Erythroblast (primary cell): Measurements from ENCODE around the gene SUPT20HL1.
"Not testable (repeated sequence)": the region's sequence is repeated elsewhere in the genome, so short reads cannot be mapped to it uniquely, and the experiment has no call there.

ENCODE experiments used
- DNase-seq, 2 experiments: peaks; one replicate each; lab custom pipeline; 2025; lab: John Stamatoyannopoulos, UW
- GATA1 ChIP-seq: IDR thresholded peaks from 2 replicates; pipeline ENCODE4 v1.6.1; 2011; ENCODE audit warnings: low read depth, mild to moderate bottlenecking, control low read depth, low read length, moderate library complexity
- POLR2A ChIP-seq: IDR thresholded peaks from 2 replicates; pipeline ENCODE4 v1.6.1; 2011; ENCODE audit warnings: mild to moderate bottlenecking, low read length

Gene SUPT20HL1

DNA sequence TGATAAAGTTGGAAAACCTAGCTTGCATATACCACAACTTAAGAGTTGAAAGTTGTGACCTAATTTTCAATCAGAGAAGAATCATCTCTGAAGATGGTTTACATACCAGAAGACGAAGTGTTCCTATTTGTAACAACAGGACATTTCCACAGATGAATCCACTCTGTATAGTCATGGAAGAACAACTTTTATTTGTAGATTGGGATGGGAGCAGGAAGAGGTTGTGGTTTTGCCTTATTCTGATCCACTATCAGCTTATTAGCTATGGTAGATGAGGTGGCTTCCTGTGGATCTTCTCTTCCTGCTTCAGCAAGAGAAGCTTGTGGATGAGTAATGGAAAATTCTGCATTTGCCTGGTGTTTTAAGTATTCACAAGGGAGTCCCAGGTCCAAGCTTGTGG is 18.6 kb upstream of the SUPT20HL1 start:
- TF ChIP-seq GATA1, result no peak
- no peak for DNase-seq

DNA sequence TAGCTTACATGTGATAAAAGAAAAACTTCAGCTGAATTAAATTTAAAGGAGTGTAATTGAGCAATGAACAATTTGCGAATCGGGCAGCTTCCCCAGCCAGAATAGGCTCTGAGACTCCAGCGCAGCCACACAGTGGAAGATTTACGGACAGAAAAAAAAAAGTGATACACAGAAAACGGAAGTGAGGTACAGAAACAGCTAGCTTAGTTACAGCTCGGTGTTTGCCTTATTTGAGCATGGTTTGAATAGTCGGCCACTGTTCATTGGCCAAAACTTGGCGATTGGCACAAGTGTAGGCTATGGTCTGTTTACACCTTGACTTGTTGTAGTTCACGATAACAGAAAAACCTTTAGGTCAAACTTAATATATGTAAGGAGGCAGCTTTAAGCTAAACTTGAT is 16.7 kb upstream of the SUPT20HL1 start:
- DNase-seq, result no peak
- no peak for TF ChIP-seq GATA1
- no peak for TF ChIP-seq POLR2A

DNA sequence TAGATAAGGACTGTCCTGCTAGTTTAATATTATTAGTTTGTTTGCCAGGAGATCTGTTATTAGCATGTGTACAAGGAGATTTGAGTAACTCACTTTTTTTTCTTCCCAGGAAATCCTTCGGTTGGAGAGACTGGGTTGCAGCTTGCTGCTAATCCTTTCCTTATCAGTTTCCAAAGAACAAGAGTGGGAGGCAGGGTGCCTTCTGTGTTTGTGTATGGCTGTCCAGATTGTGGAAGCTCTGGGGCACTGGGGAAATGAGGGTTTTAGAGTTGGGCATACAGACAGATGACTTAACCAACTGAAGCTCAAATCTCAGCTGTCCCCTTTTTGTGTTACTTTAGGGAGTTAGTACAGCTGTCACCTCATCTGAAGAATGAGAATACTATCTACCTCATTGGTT is 12.6 kb upstream of the SUPT20HL1 start:
- no peak for DNase-seq
- TF ChIP-seq POLR2A, result no peak
- TF ChIP-seq GATA1, result no peak

DNA sequence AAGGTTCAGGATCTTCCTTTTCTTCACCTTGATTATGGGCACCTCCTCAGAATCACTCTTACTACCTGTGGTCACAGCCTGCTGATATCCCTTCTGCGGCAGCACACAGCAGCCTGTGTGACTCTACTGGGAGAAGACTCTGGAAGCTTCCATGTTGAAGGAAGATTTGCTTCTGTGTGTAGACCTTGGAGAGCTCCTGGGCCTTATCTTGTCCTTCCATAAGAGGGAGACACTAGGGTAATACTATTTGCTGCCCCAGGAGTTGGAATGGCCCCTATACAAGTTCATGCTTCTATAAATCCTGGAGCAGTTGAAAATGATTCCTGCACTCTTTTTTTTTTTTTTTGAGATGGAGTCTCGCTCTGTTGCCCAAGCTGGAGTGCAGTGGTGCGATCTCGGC is 10.2 kb upstream of the SUPT20HL1 start:
- TF ChIP-seq GATA1 (no peak), POLR2A (no peak)
- DNase-seq, result no peak

DNA sequence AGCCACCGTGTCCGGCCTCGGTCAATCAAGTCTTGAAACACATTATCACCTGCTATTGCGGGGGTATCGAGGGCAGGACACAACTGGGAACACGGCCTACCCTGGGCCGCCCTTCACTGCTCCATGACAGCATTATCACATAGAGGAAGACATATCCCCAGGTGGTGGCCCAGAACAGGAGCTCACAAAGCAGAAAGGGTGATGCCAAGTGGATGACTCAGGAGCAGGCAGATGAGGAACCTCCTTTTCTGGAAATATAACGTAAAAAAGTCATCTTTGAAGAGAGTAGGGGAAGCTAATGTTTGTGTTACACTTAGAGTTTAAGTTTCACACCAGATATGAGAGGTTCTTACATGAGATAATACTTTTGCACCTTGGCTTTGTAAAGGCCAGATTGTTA is 5.3 kb upstream of the SUPT20HL1 start:
- DNase-seq, result no peak
- TF ChIP-seq GATA1 (no peak), POLR2A (no peak)

DNA sequence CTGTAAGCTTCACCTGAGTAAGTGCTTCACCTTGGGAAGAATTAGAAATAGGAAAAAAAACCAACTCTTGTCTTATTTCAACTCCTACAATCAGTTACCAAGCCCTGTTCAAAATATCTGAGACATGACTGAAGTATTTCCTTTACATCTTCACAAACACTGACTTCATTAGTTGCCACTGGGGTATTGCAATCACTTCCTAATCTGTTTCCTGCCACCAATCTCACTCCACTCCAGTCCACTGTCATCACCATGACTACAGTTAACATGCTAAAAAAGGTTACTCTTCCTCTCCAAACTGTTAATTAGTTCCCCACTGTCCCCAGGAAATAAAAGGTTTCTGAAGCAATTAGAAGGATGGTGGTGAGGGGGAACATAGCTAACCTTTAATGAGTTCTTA is 3.3 kb upstream of the SUPT20HL1 start:
- TF ChIP-seq GATA1 (no peak), POLR2A (no peak)
- DNase-seq, result no peak

DNA sequence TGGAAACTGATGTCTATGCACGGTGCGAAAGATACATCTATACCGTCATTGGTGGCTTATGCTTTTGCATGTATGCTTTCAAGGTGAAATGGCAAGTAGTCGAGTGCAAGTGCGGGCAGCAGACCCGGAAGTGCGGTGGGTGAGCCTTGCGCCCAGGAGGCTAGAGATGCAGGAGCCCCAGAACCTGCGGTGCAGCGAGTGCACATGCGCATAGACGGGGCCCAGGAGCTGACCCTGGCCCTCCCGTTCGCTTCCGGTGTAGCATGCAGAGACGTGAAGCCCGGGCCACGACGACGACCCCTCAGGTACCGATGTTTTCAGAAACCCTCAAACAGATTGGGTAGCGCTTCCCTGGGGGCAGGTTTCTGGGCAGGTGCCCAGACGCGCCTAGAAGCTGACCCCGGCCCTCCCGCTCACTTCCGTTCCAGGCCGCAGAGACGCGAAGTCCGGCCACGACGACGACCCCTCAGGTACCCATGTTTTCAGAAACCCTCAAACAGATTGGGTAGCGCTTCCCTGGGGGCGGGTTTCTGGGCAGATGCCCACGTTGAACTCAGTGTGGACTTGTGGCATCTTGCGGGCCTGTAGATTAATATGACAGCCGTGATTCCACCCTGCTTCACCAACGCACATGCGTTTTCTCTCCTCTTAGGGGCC is 1.8 kb downstream of the SUPT20HL1 start:
- not testable (repeated sequence) for DNase-seq

DNA sequence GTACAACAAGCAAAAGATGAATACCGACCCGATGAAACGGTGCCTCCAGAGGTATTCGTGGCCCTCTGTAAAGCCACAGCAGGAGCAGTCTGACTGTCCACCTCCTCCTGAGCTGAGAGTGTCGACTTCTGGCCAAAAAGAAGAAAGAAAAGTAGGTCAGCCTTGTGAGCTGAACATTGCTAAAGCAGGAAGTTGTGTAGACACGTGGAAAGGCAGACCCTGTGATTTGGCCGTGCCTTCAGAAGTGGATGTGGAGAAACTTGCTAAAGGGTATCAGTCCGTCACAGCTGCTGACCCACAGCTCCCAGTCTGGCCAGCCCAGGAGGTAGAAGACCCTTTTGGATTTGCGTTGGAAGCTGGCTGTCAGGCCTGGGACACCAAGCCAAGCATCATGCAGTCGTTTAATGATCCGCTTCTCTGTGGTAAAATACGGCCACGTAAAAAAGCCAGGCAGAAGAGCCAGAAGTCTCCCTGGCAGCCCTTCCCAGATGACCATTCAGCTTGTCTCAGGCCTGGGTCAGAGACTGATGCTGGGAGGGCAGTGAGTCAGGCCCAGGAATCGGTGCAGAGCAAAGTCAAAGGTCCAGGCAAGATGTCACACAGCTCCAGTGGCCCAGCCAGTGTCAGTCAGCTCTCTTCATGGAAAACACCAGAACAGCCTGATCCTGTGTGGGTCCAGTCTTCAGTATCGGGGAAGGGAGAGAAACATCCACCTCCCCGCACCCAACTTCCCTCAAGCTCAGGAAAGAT is 3.2 kb downstream of the SUPT20HL1 start:
- not testable (repeated sequence) for DNase-seq

DNA sequence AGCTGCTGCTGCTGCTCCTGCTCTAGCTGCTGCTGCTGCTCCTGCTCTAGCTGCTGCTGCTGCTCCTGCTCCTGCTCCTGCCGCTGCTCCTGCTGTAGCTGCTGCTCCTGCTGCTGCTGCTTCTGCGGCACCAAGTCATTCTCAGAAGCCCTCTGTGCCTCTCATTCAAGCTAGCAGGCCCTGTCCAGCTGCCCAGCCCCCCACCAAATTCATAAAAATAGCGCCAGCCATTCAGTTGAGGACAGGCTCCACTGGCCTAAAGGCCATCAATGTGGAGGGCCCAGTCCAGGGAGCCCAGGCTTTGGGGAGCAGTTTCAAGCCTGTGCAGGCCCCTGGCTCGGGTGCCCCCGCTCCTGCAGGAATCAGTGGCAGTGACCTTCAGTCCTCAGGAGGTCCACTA is 3.9 kb downstream of the SUPT20HL1 start:
- TF ChIP-seq GATA1, result no peak
- no peak for TF ChIP-seq POLR2A
- DNase-seq, result no peak

DNA sequence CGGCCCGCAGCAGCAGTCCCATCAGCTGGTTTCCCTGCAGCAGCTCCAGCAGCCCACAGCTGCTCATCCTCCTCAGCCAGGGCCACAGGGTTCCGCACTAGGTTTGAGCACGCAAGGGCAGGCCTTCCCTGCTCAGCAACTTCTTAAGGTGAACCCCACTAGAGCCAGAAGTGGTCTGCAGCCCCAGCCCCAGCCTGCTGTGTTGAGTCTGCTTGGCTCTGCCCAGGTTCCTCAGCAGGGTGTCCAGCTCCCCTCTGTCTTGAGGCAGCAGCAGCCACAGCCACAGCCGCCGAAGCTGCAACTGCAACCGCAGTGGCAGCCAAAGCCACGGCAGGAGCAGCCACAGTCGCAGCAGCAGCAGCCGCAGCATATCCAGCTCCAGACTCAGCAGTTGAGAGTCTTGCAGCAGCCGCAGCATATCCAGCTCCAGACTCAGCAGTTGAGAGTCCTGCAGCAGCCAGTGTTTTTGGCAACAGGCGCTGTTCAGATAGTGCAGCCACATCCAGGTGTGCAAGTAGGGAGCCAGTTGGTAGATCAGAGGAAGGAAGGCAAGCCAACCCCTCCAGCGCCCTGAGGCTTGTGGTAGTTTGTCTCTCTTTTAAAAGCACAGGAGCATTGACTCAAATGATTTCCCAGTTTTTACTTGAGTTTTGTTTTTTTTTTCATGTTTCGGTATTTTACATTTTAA is 4.6 kb downstream of the SUPT20HL1 start:
- no peak for TF ChIP-seq GATA1
- TF ChIP-seq POLR2A, result no peak

DNA sequence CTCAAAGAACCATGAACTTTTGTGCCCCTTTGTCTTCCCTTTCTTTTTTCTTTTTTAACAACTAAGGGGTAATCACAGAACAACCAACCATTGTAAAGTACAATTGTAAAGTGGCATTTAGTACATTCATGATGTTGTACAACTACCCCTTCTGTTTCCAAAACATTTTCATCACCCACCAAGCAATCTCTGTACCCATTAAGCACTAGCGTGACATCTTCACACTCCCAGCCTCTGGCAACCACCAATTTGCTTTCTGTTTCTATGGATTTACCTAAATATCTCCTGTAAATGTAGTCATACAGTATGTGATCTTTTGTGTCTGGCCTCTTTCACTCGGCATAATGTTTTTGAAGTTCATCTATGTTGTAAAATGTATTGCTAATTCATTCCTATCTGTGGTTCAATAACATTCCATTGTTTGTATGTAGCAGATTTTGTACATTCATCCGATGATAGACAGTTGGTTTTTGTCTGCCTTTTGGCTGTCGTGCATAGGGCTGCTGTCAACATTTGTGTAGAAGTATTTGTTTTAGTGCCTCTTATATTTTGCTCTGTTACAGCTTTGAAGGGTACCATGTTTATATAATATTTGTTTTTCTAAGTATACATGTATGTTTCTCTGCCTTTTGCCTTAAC is 6.4 kb downstream of the SUPT20HL1 start:
- DNase-seq, result not testable (repeated sequence)

More for the DNA sequence above, 4.6 kb downstream of the SUPT20HL1 start:
- no peak for DNase-seq

DNA sequence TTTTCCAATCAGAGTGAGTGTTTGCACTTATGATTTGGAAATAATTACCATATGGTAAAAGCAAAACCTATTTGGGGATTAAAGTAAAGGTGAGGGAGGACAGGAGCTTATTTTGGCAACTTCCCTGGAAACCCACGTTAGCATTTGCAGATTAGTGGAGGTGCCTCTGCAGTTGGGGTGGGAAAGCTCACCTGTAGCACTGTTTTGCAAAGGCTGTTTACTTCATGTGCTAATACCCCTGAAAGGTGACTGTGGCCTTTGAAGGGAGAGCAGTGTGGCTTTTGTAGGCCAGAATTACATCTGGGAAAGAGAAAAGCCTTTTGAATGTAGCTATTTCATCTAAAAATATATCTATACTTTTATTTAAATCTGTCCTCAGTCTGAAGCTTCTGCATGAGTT is 9.4 kb downstream of the SUPT20HL1 start:
- TF ChIP-seq GATA1, result no peak
- no peak for TF ChIP-seq POLR2A
- DNase-seq, result no peak

DNA sequence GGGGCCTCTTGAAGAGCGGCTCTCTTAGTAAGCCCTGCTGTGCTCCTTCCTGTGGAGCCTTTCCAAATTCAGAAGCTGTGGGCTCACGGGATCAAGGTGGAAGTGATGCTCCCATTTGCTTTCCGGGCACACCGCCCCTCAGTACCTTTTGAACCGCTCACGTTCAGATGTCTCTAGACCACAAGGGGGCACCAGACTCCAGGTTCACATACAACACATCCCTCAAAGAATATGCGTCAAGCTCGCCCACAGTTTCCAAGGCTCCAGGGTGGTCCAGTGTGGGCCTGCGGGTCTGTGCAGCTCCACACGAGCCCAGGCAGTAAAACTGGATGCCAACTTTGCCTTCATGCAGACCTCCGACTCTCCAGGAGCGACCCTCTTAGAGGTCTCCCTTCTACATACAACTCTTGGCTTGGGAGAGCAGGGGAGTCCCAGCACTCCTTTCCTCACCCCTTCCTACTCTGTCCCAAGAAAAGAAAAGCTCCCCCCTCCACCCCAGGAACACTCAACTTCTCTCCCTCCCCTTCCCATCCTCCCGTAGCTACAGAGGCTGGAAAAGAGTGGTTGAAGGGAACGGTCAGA is 11.0 kb downstream of the SUPT20HL1 start:
- TF ChIP-seq POLR2A (no peak), GATA1 (no peak)
- peak; percentile 60 to 77 for DNase-seq

DNA sequence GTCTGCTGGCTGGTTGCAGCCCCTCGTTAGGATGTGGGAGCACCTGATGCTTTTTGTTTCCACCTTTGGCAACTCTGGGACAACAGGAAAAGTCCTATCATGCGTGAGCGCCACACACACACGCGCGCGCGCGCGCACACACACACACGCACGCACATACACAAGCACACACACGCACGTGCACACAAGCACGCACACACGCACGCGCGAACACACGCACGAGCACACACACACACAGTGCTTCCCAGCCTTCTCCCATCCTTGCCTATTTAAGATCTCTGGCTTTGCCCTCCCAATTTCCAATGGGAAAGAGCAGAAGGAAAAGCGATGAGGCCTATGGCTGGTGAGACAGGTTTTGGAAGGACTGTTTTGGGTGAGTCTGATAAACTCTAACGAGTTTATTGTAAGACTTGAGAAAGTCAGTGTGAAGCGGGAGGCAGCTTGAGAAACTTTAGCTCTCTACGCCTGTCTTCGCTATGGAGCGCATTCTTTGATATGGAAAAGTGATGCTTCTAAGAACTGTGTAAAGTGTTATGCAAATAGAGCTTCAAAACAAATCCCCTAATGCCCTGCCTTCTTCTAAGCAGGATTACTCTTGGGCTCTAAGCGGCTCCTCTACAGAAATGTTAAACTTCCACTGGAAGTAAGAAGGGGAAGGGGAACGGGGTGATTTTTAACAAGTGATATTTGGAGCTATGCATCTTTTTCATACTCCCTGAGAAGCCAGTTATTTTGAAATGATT is 11.8 kb downstream of the SUPT20HL1 start:
- DNase-seq, result no peak
- TF ChIP-seq GATA1, result no peak
- TF ChIP-seq POLR2A, result no peak
